T-helper 22 cell (primary cell): ENCODE results near the gene FOXC2.

Experiments used
- DNase-seq: peaks from one replicate; pipeline ENCODE4 v3.0.0-alpha.2; 2020; ENCODE audit warnings: low read depth

Gene FOXC2

GRCh38 chr16:86566601-86566965 lies at the start of gene FOXC2:
FOXC2 (plus strand) TSS chr16:86566829; CDS start chr16:86567336, 507 bp downstream.
- DNase-seq = peak; percentile 13

- DNase-seq = no peak
Observed at GRCh38 chr16:86517033-86517432, 49.6 kb upstream of the FOXC2 start.

GRCh38 chr16:86517652-86518258 lies 48.9 kb upstream of the FOXC2 start:
- no peak for DNase-seq

- no peak for DNase-seq
Observed at GRCh38 chr16:86519007-86519648, 47.5 kb upstream of the FOXC2 start.

- peak; percentile 11 for DNase-seq
Observed at GRCh38 chr16:86519649-86520316, 46.8 kb upstream of the FOXC2 start.

GRCh38 chr16:86520317-86521210 lies 46.1 kb upstream of the FOXC2 start:
- no peak for DNase-seq

- no peak for DNase-seq
Observed at GRCh38 chr16:86521236-86522197, 45.1 kb upstream of the FOXC2 start.

- no peak for DNase-seq
Observed at GRCh38 chr16:86522634-86523033, 44.0 kb upstream of the FOXC2 start.

GRCh38 chr16:86523166-86523740 lies 43.4 kb upstream of the FOXC2 start:
- no peak for DNase-seq

- no peak for DNase-seq
Observed at GRCh38 chr16:86524029-86524428, 42.6 kb upstream of the FOXC2 start.

GRCh38 chr16:86525696-86526095 lies 40.9 kb upstream of the FOXC2 start:
- DNase-seq = no peak

- no peak for DNase-seq
Observed at GRCh38 chr16:86527366-86527765, 39.3 kb upstream of the FOXC2 start.

- no peak for DNase-seq
Observed at GRCh38 chr16:86528061-86528929, 38.3 kb upstream of the FOXC2 start.

- DNase-seq = no peak
Observed at GRCh38 chr16:86529160-86529559, 37.5 kb upstream of the FOXC2 start.

- DNase-seq = no peak
Observed at GRCh38 chr16:86530251-86531190, 36.1 kb upstream of the FOXC2 start.

- DNase-seq = no peak
Observed at GRCh38 chr16:86531191-86531545, 35.5 kb upstream of the FOXC2 start.

GRCh38 chr16:86531641-86532525 lies 34.7 kb upstream of the FOXC2 start:
- no peak for DNase-seq

GRCh38 chr16:86532526-86532815 lies 34.2 kb upstream of the FOXC2 start:
- no peak for DNase-seq
